H1 (cell line): ENCODE measurements around the gene OR2V1. TPM values are rescaled to one million over a fixed set of nuclear protein-coding genes. Genes with fewer than 3 reads are reported as not detected.

Source experiments
- CTCF ChIA-PET: fragments of 300-600 bp; sonication (Branson Sonifier 250); formaldehyde crosslinking; loops from one replicate; lab custom pipeline; 2021; ENCODE audit not compliant: partially characterized antibody; lab: Charles Lee
- POLR2A ChIA-PET: fragments of 300-600 bp; sonication (Branson Sonifier 250); formaldehyde crosslinking; loops from one replicate; lab custom pipeline; 2021; ENCODE audit warnings: inconsistent platforms; ENCODE audit not compliant: partially characterized antibody; lab: Charles Lee
- DNase-seq, 2 experiments: peaks; one replicate each; pipeline versions ENCODE4 v3.0.0 to v3.0.0-alpha.2; 2010 to 2022; ENCODE audit warnings: low spot score in 2 of 2, low read depth in 1 of 2, mixed read lengths in 1 of 2
- FAIRE-seq: peaks from 2 replicates; lab custom pipeline; 2011; peaks lifted over from hg19 to GRCh38; lab: Jason Lieb, UNC
- H2AFZ ChIP-seq: 2 replicates; pipeline ENCODE4 v1.8.1; 2012; ENCODE audit warnings: low read length, inconsistent platforms
- H2AK5ac ChIP-seq: 2 replicates; pipeline ENCODE4 v1.6.1; 2013; ENCODE audit warnings: low read depth, low read length
- H2BK120ac ChIP-seq: replicated peaks from 2 replicates; pipeline ENCODE3; 2013; ENCODE audit warnings: low read depth, low read length, inconsistent platforms
- H2BK12ac ChIP-seq: 2 replicates; pipeline ENCODE4 v1.6.1; 2013; ENCODE audit warnings: low read depth, low read length
- H2BK15ac ChIP-seq: 2 replicates; pipeline ENCODE4 v1.6.1; 2013; ENCODE audit warnings: low read length
- H2BK20ac ChIP-seq: 2 replicates; pipeline ENCODE4 v1.6.1; 2013; ENCODE audit warnings: low read length
- H2BK5ac ChIP-seq: 2 replicates; pipeline ENCODE4 v1.6.1; 2013; ENCODE audit warnings: low read depth, low read length
- H3K14ac ChIP-seq: 2 replicates; pipeline ENCODE4 v1.6.1; 2013; ENCODE audit warnings: inconsistent platforms; ENCODE audit not compliant: insufficient read length
- H3K18ac ChIP-seq: 2 replicates; pipeline ENCODE4 v1.6.1; 2013; ENCODE audit warnings: low read length; ENCODE audit errors: extremely low read depth
- H3K23ac ChIP-seq: 2 replicates; pipeline ENCODE4 v1.6.1; 2013; ENCODE audit warnings: inconsistent platforms; ENCODE audit not compliant: insufficient read length
- H3K23me2 ChIP-seq: 2 replicates; pipeline ENCODE4 v1.6.1; 2013; ENCODE audit warnings: low read depth, low read length
- H3K27ac ChIP-seq: 2 replicates; pipeline ENCODE4 v1.6.1; 2011; ENCODE audit warnings: low read depth, low read length, inconsistent platforms
- H3K27me3 ChIP-seq, 4 experiments: replicated peaks in 1 of 4; 1 replicate in 1 of 4; 2 replicates in 3 of 4; pipeline versions ENCODE4 v1.6.1 to v1.8.1; 2011 to 2013; ENCODE audit warnings: low read length in 3 of 4, mild to moderate bottlenecking in 3 of 4, inconsistent platforms in 2 of 4, mixed read lengths in 2 of 4, moderate library complexity in 1 of 4; ENCODE audit not compliant: control insufficient read depth in 3 of 4, insufficient read depth in 3 of 4; ENCODE audit errors: extremely low read depth in 1 of 4
- H3K36me3 ChIP-seq, 4 experiments: 2 replicates each; pipeline versions ENCODE4 v1.6.1 to v1.8.1; 2011 to 2013; ENCODE audit warnings: mild to moderate bottlenecking in 4 of 4, low read length in 3 of 4, moderate library complexity in 2 of 4, control low read depth in 1 of 4, inconsistent platforms in 1 of 4; ENCODE audit not compliant: insufficient read depth in 4 of 4, control insufficient read depth in 2 of 4
- H3K4ac ChIP-seq: replicated peaks from 2 replicates; pipeline ENCODE3; 2013; ENCODE audit warnings: low read length, low read depth, mixed read lengths, inconsistent platforms; ENCODE audit not compliant: insufficient read length
- H3K4me1 ChIP-seq, 4 experiments: replicated peaks in 1 of 4; 1 replicate in 1 of 4; 2 replicates in 3 of 4; pipeline versions ENCODE4 v1.6.1 to v1.8.1; 2011 to 2013; ENCODE audit warnings: low read length in 3 of 4, inconsistent platforms in 2 of 4, mixed read lengths in 1 of 4; ENCODE audit not compliant: insufficient read depth in 4 of 4, control insufficient read depth in 3 of 4
- H3K4me2 ChIP-seq, 2 experiments: 2 replicates each; pipeline versions ENCODE4 v1.6.1 to v1.8.1; 2011 to 2013; ENCODE audit warnings: low read depth in 2 of 2, low read length in 2 of 2, control low read depth in 1 of 2, inconsistent platforms in 1 of 2, mild to moderate bottlenecking in 1 of 2; ENCODE audit not compliant: insufficient read depth in 1 of 2
- H3K4me3 ChIP-seq, 4 experiments: fragments of 200-600, 300-600 bp in 1 of 4; sonication (generic), shearing (Covaris generic), sonication (Bioruptor Twin) in 1 of 4; 2 replicates each; pipeline versions ENCODE4 v1.5.1 to v1.8.1; 2011 to 2016; ENCODE audit warnings: low read length in 4 of 4, low read depth in 3 of 4, control low read depth in 2 of 4, inconsistent platforms in 2 of 4, mild to moderate bottlenecking in 2 of 4, mixed read lengths in 1 of 4, moderate library complexity in 1 of 4; ENCODE audit not compliant: insufficient read depth in 2 of 4; ENCODE audit errors: extremely low read depth in 1 of 4
- H3K56ac ChIP-seq: replicated peaks from 2 replicates; pipeline ENCODE3; 2013; ENCODE audit warnings: low read depth, mild to moderate bottlenecking, mixed read lengths, low read length, inconsistent platforms; ENCODE audit not compliant: insufficient read length
- H3K79me1 ChIP-seq: 2 replicates; pipeline ENCODE4 v1.6.1; 2013; ENCODE audit warnings: low read depth, low read length, control low read depth
- H3K79me2 ChIP-seq, 2 experiments: 2 replicates each; pipeline versions ENCODE4 v1.6.1 to v1.8.1; 2012 to 2013; ENCODE audit warnings: low read length in 2 of 2, mild to moderate bottlenecking in 2 of 2, inconsistent platforms in 1 of 2; ENCODE audit not compliant: insufficient read depth in 2 of 2, control insufficient read depth in 1 of 2
- H3K9ac ChIP-seq, 4 experiments: replicated peaks in 1 of 4; 1 replicate in 1 of 4; 2 replicates in 3 of 4; pipeline versions ENCODE4 v1.6.1 to v1.8.1; 2011 to 2013; ENCODE audit warnings: low read depth in 3 of 4, low read length in 3 of 4, control low read depth in 2 of 4, mild to moderate bottlenecking in 2 of 4, moderate library complexity in 2 of 4, inconsistent platforms in 1 of 4; ENCODE audit errors: extremely low read depth in 1 of 4
- H3K9me3 ChIP-seq, 2 experiments: 2 replicates each; pipeline versions ENCODE4 v1.6.1 to v1.8.1; 2012 to 2013; ENCODE audit warnings: mild to moderate bottlenecking in 2 of 2, moderate library complexity in 2 of 2, control low read depth in 1 of 2, inconsistent platforms in 1 of 2, low read depth in 1 of 2, low read length in 1 of 2, mixed read lengths in 1 of 2; ENCODE audit not compliant: insufficient read depth in 2 of 2
- H4K20me1 ChIP-seq, 2 experiments: replicated peaks in 1 of 2; 2 replicates each; pipeline versions ENCODE3 to v1.8.1; 2011 to 2013; ENCODE audit warnings: inconsistent platforms in 2 of 2, low read length in 2 of 2, mild to moderate bottlenecking in 1 of 2; ENCODE audit not compliant: insufficient read depth in 2 of 2, control insufficient read depth in 1 of 2
- H4K5ac ChIP-seq: 2 replicates; pipeline ENCODE4 v1.6.1; 2013; ENCODE audit warnings: low read length, low read depth, mixed read lengths, inconsistent platforms; ENCODE audit not compliant: insufficient read length
- H4K8ac ChIP-seq: 2 replicates; pipeline ENCODE4 v1.8.0; 2013; ENCODE audit warnings: mild to moderate bottlenecking, moderate library complexity, low read length, inconsistent platforms; ENCODE audit not compliant: insufficient read depth; ENCODE audit errors: extremely low read depth
- H4K91ac ChIP-seq: replicated peaks from 2 replicates; pipeline ENCODE3; 2013; ENCODE audit warnings: low read length, mixed read lengths, inconsistent platforms; ENCODE audit not compliant: insufficient read length
- ATF3 ChIP-seq: IDR thresholded peaks from 2 replicates; pipeline ENCODE4 v1.6.1; 2011; ENCODE audit warnings: low read depth, mild to moderate bottlenecking, low read length; ENCODE audit not compliant: insufficient read depth
- EZH2 ChIP-seq: fragments of 200-600 bp; sonication (generic); IDR thresholded peaks from 2 replicates; pipeline ENCODE4 v1.7.1; 2012; ENCODE audit warnings: low read depth, mild to moderate bottlenecking, moderate library complexity, low read length, inconsistent platforms; ENCODE audit not compliant: severe bottlenecking
- FOSL1 ChIP-seq: IDR thresholded peaks from 2 replicates; pipeline ENCODE4 v1.6.1; 2011; ENCODE audit warnings: mild to moderate bottlenecking, low read depth, low read length, moderate library complexity; ENCODE audit not compliant: insufficient read depth
- GABPA ChIP-seq: IDR thresholded peaks from 2 replicates; pipeline ENCODE4 v1.6.1; 2011; ENCODE audit warnings: mild to moderate bottlenecking, low read length, moderate library complexity, borderline replicate concordance; ENCODE audit not compliant: insufficient read depth
- HDAC6 ChIP-seq: IDR thresholded peaks from one replicate; pipeline ENCODE4 v1.7.1; 2012; ENCODE audit warnings: low read depth, mild to moderate bottlenecking, inconsistent platforms, low read length, moderate library complexity
- JUND ChIP-seq: IDR thresholded peaks from 2 replicates; pipeline ENCODE4 v1.6.1; 2011; ENCODE audit warnings: mild to moderate bottlenecking, improper control_type of control experiment, low read length
- KDM5A ChIP-seq: fragments of 200-600 bp; IDR thresholded peaks from 2 replicates; pipeline ENCODE4 v1.7.1; 2012; ENCODE audit warnings: mild to moderate bottlenecking, low read length, inconsistent platforms, mixed read lengths
- POLR2A ChIP-seq, 2 experiments: IDR thresholded peaks; 1 replicate in 1 of 2; 2 replicates in 1 of 2; pipeline ENCODE4 v1.6.1; 2011; ENCODE audit warnings: low read depth in 2 of 2, low read length in 2 of 2, mild to moderate bottlenecking in 2 of 2; ENCODE audit errors: control extremely low read depth in 1 of 2
- SAP30 ChIP-seq: fragments of 300-600 bp; sonication (generic); IDR thresholded peaks from 2 replicates; pipeline ENCODE4 v1.7.1; 2012; ENCODE audit warnings: low read length, moderate library complexity, mild to moderate bottlenecking, inconsistent platforms; ENCODE audit not compliant: insufficient read depth, insufficient replicate concordance
- SIX5 ChIP-seq: IDR thresholded peaks from 2 replicates; pipeline ENCODE4 v1.6.1; 2011; ENCODE audit warnings: mild to moderate bottlenecking, low read depth, low read length
- SP2 ChIP-seq: IDR thresholded peaks from 2 replicates; pipeline ENCODE4 v1.6.1; 2012; ENCODE audit warnings: mild to moderate bottlenecking, low read length, inconsistent platforms
- SRF ChIP-seq: IDR thresholded peaks from 2 replicates; pipeline ENCODE4 v1.6.1; 2011; ENCODE audit warnings: mild to moderate bottlenecking, low read depth, low read length, moderate library complexity
- TBP ChIP-seq: IDR thresholded peaks from 2 replicates; pipeline ENCODE4 v1.6.1; 2011; ENCODE audit warnings: low read depth, low read length, improper control_type of control experiment
- YY1 ChIP-seq: IDR thresholded peaks from 2 replicates; pipeline ENCODE4 v1.6.1; 2011; ENCODE audit warnings: low read depth, mild to moderate bottlenecking, low read length
- WGBS, 2 experiments: shearing (Covaris generic) in 1 of 2; methylation state at CpG; one replicate each; pipeline versions ENCODE4 v1.1.6 to v1.1.7; 2013 to 2015; ENCODE audit warnings: low lambda C conversion rate in 2 of 2, mixed read lengths in 2 of 2, inconsistent platforms in 1 of 2, low coverage in 1 of 2, missing lambda C conversion rate in 1 of 2; ENCODE audit not compliant: insufficient replicate concordance in 2 of 2, insufficient coverage in 1 of 2, insufficient read length in 1 of 2; ENCODE audit errors: extremely low coverage in 1 of 2, missing lambda C conversion rate in 1 of 2; 5-methylcytosine and 5-hydroxymethylcytosine counted together
- polyA plus RNA-seq, 7 experiments: library from polyadenylated mRNA; depleted of rRNA in 3 of 7; stranded (reverse) in 5 of 7; unstranded in 2 of 7; fragments of >200 nt in 5 of 7; fragments of 200-250 nt in 2 of 7; gene quantifications; 1 replicate in 5 of 7; 2 replicates in 1 of 7; 4 replicates in 1 of 7; pipeline versions ENCODE4 v1.2.1 to v1.2.3, GENCODE V29; 2011 to 2013; ENCODE audit warnings: missing spikeins in 2 of 7, mixed read lengths in 2 of 7
- total RNA-seq: library from RNA; stranded (reverse); fragmentation: NEBNext Ultra II Directional; extraction: Animal tissue kit (Norgen Biotek cat#: 25700); gene quantifications from 2 replicates; pipeline ENCODE4 v1.2.1, GENCODE V29; 2021

OR2V1 gene
- total and polyA plus RNA-seq, 2 of the 8 experiments (the other 6 are each of a cell fraction or from before 2014, with no cell fraction given), result not detected

DNA sequence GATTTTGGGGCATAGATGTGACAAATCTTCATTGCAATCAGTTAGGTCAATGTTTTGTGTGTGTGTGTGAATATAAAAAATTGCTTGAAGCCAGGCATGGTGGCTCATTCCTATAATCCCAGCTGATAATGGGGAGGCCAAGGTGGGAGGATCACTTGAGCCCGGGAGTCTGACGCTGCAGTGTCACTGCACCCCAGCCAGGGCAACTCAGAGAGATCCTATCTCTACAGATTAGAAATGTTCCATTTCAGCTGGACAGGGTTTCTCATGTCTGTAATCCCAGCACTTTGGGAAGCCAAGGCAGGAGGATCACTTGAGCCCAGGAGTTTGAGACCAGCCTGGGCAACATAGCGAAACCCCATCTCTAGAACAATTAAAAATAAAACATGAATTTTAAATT lies 27.9 kb upstream of the OR2V1 start:
- no peaks in the 10 kb centered on the region for H3K79me1 ChIP-seq
- H4K8ac ChIP-seq, result no peak overlapping the region
- no peak overlapping the region for H3K18ac ChIP-seq
- TF ChIP-seq JUND, result no peak
- no peak for TF ChIP-seq KDM5A
- TF ChIP-seq POLR2A (IDR thresholded peaks at IDR 0.05; ENCODE audit: control extremely low read depth in 1 of 2, low read depth in 2 of 2, low read length in 2 of 2), result no peak
- TF ChIP-seq TBP, result no peak
- no peak for TF ChIP-seq GABPA
- no peak for TF ChIP-seq FOSL1
- no peak for TF ChIP-seq ATF3
- TF ChIP-seq SRF, result no peak
- TF ChIP-seq SIX5, result no peak
- TF ChIP-seq YY1, result no peak
- TF ChIP-seq SP2, result no peak
- no peak for TF ChIP-seq EZH2
- TF ChIP-seq HDAC6, result no peak
- no peak for TF ChIP-seq SAP30
- H3K4me2 ChIP-seq, result no peak overlapping the region
- no peaks in the 10 kb centered on the region for H3K79me2 ChIP-seq
- no peaks in the 10 kb centered on the region for H3K9me3 ChIP-seq
- H2AFZ ChIP-seq, result no peak overlapping the region
- H2BK20ac ChIP-seq, result no peak overlapping the region
- FAIRE-seq, result no peak
- no peaks in the 10 kb centered on the region for H4K20me1 ChIP-seq
- peaks cover 5% of the 10 kb centered on the region; the same call in 1 of the 2 replicates for H3K23me2 ChIP-seq
- ChIA-PET CTCF (interaction anchor here (0.7 to 2.6 kb wide), 11 partner anchors 9 to 384 kb away, joined by 3 to 9 read pairs (median 3); no protein-coding TSS in a partner anchor), POLR2A (interaction anchor here (0.6 kb wide), 1 partner anchor 302 kb away, joined by 3 read pairs; no protein-coding TSS in a partner anchor)
- H2AK5ac ChIP-seq, result no peak overlapping the region
- peaks cover 0 to 14% (median 12%) of the 10 kb centered on the region in 4 experiments; a peak in 4 of 7 replicates for H3K27me3 ChIP-seq
- no peak overlapping the region for H2BK5ac ChIP-seq
- no peak for DNase-seq
- no peaks in the 10 kb centered on the region; a peak in 1 of 8 replicates for H3K36me3 ChIP-seq
- no peak overlapping the region for H2BK12ac ChIP-seq
- no peak overlapping the region for H3K9ac ChIP-seq
- no peak overlapping the region for H3K4me3 ChIP-seq
- no peak overlapping the region for H4K91ac ChIP-seq
- H3K23ac ChIP-seq, result no peak overlapping the region
- H2BK15ac ChIP-seq, result no peak overlapping the region
- no peak overlapping the region for H3K56ac ChIP-seq
- peaks cover 1 to 10% (median 5%) of the 10 kb centered on the region in 4 experiments; a peak in 4 of 7 replicates for H3K4me1 ChIP-seq
- no peak overlapping the region for H2BK120ac ChIP-seq
- WGBS, 2 experiments, result 94% methylated on average over 3 of the region's 3 CpGs; no CpG with 5 or more reads in 1 of the 2 experiments
- no peak overlapping the region for H3K27ac ChIP-seq
- H4K5ac ChIP-seq, result no peak overlapping the region
- no peak overlapping the region for H3K4ac ChIP-seq
- H3K14ac ChIP-seq, result no peak overlapping the region
